ENCODE data around the gene PDZD2.
"Not testable (repeated sequence)": the region's sequence is repeated elsewhere in the genome, so short reads cannot be mapped to it uniquely, and the experiment has no call there.

The PDZD2 gene

DNA sequence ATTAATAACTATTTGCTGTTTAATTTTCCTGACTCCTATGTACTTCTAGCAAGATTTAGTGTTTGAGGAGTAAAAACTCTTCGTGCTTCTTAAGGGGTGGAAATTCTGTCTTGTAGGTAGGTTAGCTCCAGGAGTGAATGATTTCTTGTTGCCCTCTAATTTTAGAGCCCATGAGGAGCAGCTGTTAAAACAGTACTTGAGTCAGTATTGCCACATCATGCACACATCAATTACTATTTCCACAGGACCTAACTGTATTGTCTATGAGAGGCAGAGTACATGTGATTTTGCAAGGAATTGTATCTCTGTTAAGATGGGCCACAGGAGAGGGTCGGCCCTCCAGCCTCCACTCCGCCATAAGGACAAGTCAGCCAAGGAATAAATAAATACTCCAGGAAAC is 91.2 kb downstream of the PDZD2 start:
- no peak for DNase-seq (ENCODE audit: low spot score)
- no peak for TF ChIP-seq CTCF (IDR thresholded peaks at IDR 0.05; ENCODE audit: extremely low read depth, insufficient read depth, missing control alignments)
- in situ Hi-C loops (cut with MboI; ENCODE audit: low pct_unique_long_range_greater_than_20kb, low sequenced_read_pairs, unreplicated experiment), result no loop called here

- no peak for DNase-seq (ENCODE audit: low spot score)
- in situ Hi-C loops (cut with MboI; ENCODE audit: low pct_unique_long_range_greater_than_20kb, low sequenced_read_pairs, unreplicated experiment), result no loop called here
- no peak for TF ChIP-seq CTCF (IDR thresholded peaks at IDR 0.05; ENCODE audit: extremely low read depth, insufficient read depth, missing control alignments)
Observed at GRCh38 chr5:31731016-31731415, 92.1 kb downstream of the PDZD2 start.

- DNase-seq (ENCODE audit: low spot score), result no peak
- in situ Hi-C loops (cut with MboI; ENCODE audit: low pct_unique_long_range_greater_than_20kb, low sequenced_read_pairs, unreplicated experiment), result no loop called here
Observed at GRCh38 chr5:31731710-31732301, 92.9 kb downstream of the PDZD2 start.

GRCh38 chr5:31732821-31733220 is 93.9 kb downstream of the PDZD2 start:
- DNase-seq (ENCODE audit: low spot score); in situ Hi-C loops (cut with MboI; ENCODE audit: low pct_unique_long_range_greater_than_20kb, low sequenced_read_pairs, unreplicated experiment): not testable (repeated sequence)

More at GRCh38 chr5:31731710-31732301, 92.9 kb downstream of the PDZD2 start:
- no peak for TF ChIP-seq CTCF (IDR thresholded peaks at IDR 0.05; ENCODE audit: extremely low read depth, insufficient read depth, missing control alignments)

- in situ Hi-C loops (cut with MboI; ENCODE audit: low pct_unique_long_range_greater_than_20kb, low sequenced_read_pairs, unreplicated experiment), result no loop called here
- TF ChIP-seq CTCF (IDR thresholded peaks at IDR 0.05; ENCODE audit: extremely low read depth, insufficient read depth, missing control alignments), result no peak
- DNase-seq (ENCODE audit: low spot score), result no peak
Observed at GRCh38 chr5:31733371-31733770, 94.4 kb downstream of the PDZD2 start.

GRCh38 chr5:31736127-31736526 is 97.2 kb downstream of the PDZD2 start:
- DNase-seq (ENCODE audit: low spot score), result no peak
- in situ Hi-C loops (cut with MboI; ENCODE audit: low pct_unique_long_range_greater_than_20kb, low sequenced_read_pairs, unreplicated experiment), result no loop called here
- TF ChIP-seq CTCF (IDR thresholded peaks at IDR 0.05; ENCODE audit: extremely low read depth, insufficient read depth, missing control alignments), result no peak

- in situ Hi-C loops (cut with MboI; ENCODE audit: low pct_unique_long_range_greater_than_20kb, low sequenced_read_pairs, unreplicated experiment), result no loop called here
- TF ChIP-seq CTCF (IDR thresholded peaks at IDR 0.05; ENCODE audit: extremely low read depth, insufficient read depth, missing control alignments), result no peak
- DNase-seq (ENCODE audit: low spot score), result no peak
Observed at GRCh38 chr5:31738199-31738598, 99.3 kb downstream of the PDZD2 start.

Data from GM13977 (cell line).